Esophagus squamous epithelium (tissue), 5 donors: ENCODE results near the gene SRGAP1. TPM values are rescaled to one million over a fixed set of nuclear protein-coding genes. Genes with fewer than 3 reads are reported as not detected.

ENCODE experiments used
- DNase-seq: peaks from one replicate; lab custom pipeline; 2025; lab: John Stamatoyannopoulos, UW
- H3K27ac ChIP-seq, 4 donors: fragments of 200-600 bp; sonication (generic); one replicate each; pipeline ENCODE4 v1.5.1; 2016 to 2019; ENCODE audit warnings: mild to moderate bottlenecking in 1 of 4
- H3K27me3 ChIP-seq, 4 donors: fragments of 200-600 bp; sonication (generic); 1 replicate in 3 of 4; 2 replicates in 1 of 4; pipeline versions ENCODE4 v1.5.1 to v1.6.0; 2017 to 2021; ENCODE audit warnings: antibody characterized with exemption in 1 of 4
- H3K36me3 ChIP-seq, 3 donors: fragments of 200-600 bp; sonication (generic); one replicate each; pipeline ENCODE4 v1.5.1; 2016 to 2019
- H3K4me1 ChIP-seq, 3 donors: fragments of 200-600 bp; sonication (generic); one replicate each; pipeline ENCODE4 v1.5.1; 2017 to 2019
- H3K4me3 ChIP-seq, 4 donors: fragments of 200-600 bp; sonication (generic); 1 replicate in 3 of 4; 2 replicates in 1 of 4; pipeline ENCODE4 v1.5.1; 2016 to 2019; ENCODE audit warnings: mild to moderate bottlenecking in 2 of 4, moderate library complexity in 1 of 4
- H3K9me3 ChIP-seq, 3 donors: fragments of 200-600 bp; sonication (generic); one replicate each; pipeline ENCODE4 v1.5.1; 2016 to 2019
- POLR2A ChIP-seq, 4 donors: fragments of 450-650 bp; IDR thresholded peaks; one replicate each; pipeline ENCODE4 v1.6.1; 2017; ENCODE audit warnings: antibody characterized with exemption in 4 of 4, mild to moderate bottlenecking in 4 of 4, moderate library complexity in 3 of 4
- WGBS, 2 donors: methylation state at CpG; one replicate each; pipeline ENCODE4 v1.1.5; 2018; 5-methylcytosine and 5-hydroxymethylcytosine counted together
- intact Hi-C: fragments of 100-400 bp; cut with DNase I; formaldehyde crosslinking; loops from one replicate; pipeline ENCODE4 v1.15.0; 2022
- total RNA-seq, 4 donors: library from RNA; depleted of rRNA; stranded (reverse); fragments of >200 nt; gene quantifications; one replicate each; pipeline ENCODE4 v1.1.0, GENCODE V29; 2016
- TF ChIP-seq, protein P1 (sequence below), 6 experiments: fragments of 450-650 bp in 4 of 6; fragments of 200-600 bp in 2 of 6; sonication (generic) in 2 of 6; IDR thresholded peaks; one replicate each; pipeline ENCODE4 v1.5.1; 2016 to 2019; ENCODE audit warnings: antibody characterized with exemption in 6 of 6, mild to moderate bottlenecking in 4 of 6, moderate library complexity in 4 of 6
- donor health status: DM: yes; HTN: yes; CAD: no.

SRGAP1 gene
- total RNA-seq, 4 donors from 2014 or later: 2.0 to 5.3 (median 3.6) TPM

DNA sequence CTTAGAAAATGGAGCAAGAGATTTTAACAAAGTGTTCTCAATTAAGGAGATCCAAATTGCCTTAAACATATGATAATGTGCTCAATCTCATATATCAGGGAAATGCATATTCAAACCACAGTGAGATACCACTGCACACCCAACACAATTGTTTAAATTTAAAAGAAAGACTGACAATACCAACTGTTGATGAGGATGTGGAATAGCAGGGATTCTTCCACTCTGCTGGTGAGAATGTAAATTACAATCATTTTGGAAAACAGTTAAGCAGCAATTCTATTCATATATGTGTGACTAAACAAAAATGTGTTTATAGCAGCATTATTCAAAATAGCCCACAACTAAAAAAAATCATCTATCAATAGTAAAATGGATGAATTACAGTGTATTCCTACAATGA lies 233.4 kb downstream of the SRGAP1 start:
- TF ChIP-seq, protein P1, sequence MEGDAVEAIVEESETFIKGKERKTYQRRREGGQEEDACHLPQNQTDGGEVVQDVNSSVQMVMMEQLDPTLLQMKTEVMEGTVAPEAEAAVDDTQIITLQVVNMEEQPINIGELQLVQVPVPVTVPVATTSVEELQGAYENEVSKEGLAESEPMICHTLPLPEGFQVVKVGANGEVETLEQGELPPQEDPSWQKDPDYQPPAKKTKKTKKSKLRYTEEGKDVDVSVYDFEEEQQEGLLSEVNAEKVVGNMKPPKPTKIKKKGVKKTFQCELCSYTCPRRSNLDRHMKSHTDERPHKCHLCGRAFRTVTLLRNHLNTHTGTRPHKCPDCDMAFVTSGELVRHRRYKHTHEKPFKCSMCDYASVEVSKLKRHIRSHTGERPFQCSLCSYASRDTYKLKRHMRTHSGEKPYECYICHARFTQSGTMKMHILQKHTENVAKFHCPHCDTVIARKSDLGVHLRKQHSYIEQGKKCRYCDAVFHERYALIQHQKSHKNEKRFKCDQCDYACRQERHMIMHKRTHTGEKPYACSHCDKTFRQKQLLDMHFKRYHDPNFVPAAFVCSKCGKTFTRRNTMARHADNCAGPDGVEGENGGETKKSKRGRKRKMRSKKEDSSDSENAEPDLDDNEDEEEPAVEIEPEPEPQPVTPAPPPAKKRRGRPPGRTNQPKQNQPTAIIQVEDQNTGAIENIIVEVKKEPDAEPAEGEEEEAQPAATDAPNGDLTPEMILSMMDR (IDR thresholded peaks at IDR 0.05): peak in 4 of 6 experiments; percentile 21 to 56 (median 34)
- no peak for TF ChIP-seq POLR2A (IDR thresholded peaks at IDR 0.05)
- Histone ChIP-seq H3K4me3 (no peak overlapping the region), H3K27ac (no peak overlapping the region), H3K27me3 (no peaks in the 10 kb centered on the region), H3K9me3 (no peaks in the 10 kb centered on the region), H3K36me3 (peaks cover 0 to 7% (median 0%) of the 10 kb centered on the region in 3 donors), H3K4me1 (peaks cover 4 to 31% (median 13%) of the 10 kb centered on the region in 3 donors)
- DNase-seq: no peak
- intact Hi-C loops: no loop called here

DNA sequence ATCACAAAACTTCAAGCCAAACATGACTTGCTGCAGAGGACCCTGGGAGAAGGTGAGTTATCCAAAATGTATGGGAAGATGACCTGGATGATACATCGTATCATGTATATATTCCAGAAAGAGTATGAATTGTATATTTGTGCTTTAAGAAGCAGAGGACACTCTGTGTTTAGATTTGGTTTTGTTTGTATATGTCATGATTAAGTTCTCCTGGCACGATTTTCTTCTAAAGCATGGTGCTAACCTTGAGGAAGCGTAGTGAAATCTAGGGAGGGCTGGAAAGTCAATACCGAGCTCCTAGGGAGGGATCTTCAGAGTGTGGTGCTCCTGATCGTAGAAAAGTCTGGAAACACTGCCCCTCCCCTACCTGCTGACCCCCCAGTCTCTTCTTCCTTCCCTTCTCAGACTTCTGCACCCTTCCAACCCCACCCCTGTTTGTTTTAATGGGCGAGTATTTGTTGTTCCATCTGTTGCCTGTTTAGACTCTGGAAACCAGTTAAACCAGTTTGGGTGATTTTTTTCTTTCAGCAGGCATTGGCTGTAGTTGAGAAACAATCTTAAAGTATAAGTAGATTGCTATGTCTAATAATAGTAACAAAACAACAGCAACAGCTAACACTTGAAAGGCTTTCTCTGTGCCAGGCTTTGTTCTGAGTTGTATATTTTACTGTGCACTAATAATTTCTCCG lies 236.0 kb downstream of the SRGAP1 start:
- intact Hi-C loops: no loop called here
- no peak overlapping the region for H3K4me3 ChIP-seq
- no peaks in the 10 kb centered on the region for H3K9me3 ChIP-seq
- no peak for DNase-seq
- H3K27ac ChIP-seq: peak overlapping the region in 3 of 4 donors; percentile 56 to 70 (median 57)
- peaks cover 0 to 7% (median 0%) of the 10 kb centered on the region in 3 donors for H3K36me3 ChIP-seq
- TF ChIP-seq, protein P1 (IDR thresholded peaks at IDR 0.05): no peak
- no peak for TF ChIP-seq POLR2A (IDR thresholded peaks at IDR 0.05)
- WGBS, 2 donors: 38 to 41% methylated on average over 7 of the region's 7 CpGs
- H3K4me1 ChIP-seq: peaks cover 7 to 47% (median 17%) of the 10 kb centered on the region in 3 donors
- no peaks in the 10 kb centered on the region for H3K27me3 ChIP-seq

DNA sequence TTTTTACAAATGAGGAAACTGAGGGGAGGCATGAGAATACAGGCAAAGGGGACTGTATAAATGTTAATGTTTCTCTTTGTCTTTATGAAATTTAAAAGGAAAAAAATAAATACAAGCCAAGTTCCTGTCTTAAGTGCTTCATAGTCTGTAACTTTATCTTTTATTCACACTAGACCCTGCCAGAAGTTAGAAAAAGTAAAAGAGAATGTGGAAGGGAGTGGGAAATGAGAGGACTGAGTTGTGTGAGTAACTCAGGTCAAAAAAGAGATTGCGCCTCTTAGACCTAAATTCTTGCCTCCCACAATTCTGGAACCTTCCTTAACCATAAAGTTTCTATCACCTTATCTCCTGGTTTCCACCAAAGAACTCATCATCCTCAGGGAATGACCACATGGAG lies 236.5 kb downstream of the SRGAP1 start:
- Histone ChIP-seq H3K27me3 (no peaks in the 10 kb centered on the region), H3K36me3 (peaks cover 0 to 7% (median 0%) of the 10 kb centered on the region in 3 donors), H3K9me3 (no peaks in the 10 kb centered on the region), H3K4me1 (peaks cover 7 to 52% (median 17%) of the 10 kb centered on the region in 3 donors), H3K4me3 (no peak overlapping the region), H3K27ac (peak overlapping the region in 3 of 4 donors; percentile 18 to 70 (median 57))
- no peak for TF ChIP-seq POLR2A (IDR thresholded peaks at IDR 0.05)
- TF ChIP-seq, protein P1 (IDR thresholded peaks at IDR 0.05): peak in 1 of 6 experiments; percentile 7
- intact Hi-C loops: no loop called here
- DNase-seq: no peak
- 75 to 95% methylated on average over 1 of the region's 1 CpG for WGBS, 2 donors

DNA sequence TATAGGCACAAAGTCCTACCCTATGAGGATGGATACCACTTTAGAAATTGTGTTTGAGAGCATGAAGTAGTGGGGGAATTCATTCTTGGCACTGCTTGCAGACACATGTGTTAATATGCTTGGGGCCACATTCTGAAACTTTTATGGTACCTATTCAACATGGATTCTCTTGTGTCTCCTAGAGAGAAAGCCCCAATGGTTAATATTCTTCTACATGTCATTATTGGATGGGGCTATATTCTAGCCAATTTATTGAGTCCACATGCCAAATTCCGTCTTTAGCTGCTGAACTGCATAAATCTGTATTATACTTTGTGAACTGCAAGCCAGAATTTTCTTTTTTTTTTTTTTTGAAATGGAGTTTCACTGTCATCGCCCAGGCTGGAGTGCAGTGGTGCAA lies 237.6 kb downstream of the SRGAP1 start:
- H3K27ac ChIP-seq: peak overlapping the region in 3 of 4 donors; percentile 57 to 77 (median 67)
- intact Hi-C loops: no loop called here
- H3K4me3 ChIP-seq: no peak overlapping the region
- H3K9me3 ChIP-seq: no peaks in the 10 kb centered on the region
- peaks cover 0 to 7% (median 0%) of the 10 kb centered on the region in 3 donors for H3K36me3 ChIP-seq
- TF ChIP-seq, protein P1 (IDR thresholded peaks at IDR 0.05): no peak
- TF ChIP-seq POLR2A (IDR thresholded peaks at IDR 0.05): no peak
- peaks cover 7 to 63% (median 17%) of the 10 kb centered on the region in 3 donors for H3K4me1 ChIP-seq
- no peaks in the 10 kb centered on the region for H3K27me3 ChIP-seq
- WGBS, 2 donors: 69 to 77% methylated on average over 2 of the region's 2 CpGs
- no peak for DNase-seq

DNA sequence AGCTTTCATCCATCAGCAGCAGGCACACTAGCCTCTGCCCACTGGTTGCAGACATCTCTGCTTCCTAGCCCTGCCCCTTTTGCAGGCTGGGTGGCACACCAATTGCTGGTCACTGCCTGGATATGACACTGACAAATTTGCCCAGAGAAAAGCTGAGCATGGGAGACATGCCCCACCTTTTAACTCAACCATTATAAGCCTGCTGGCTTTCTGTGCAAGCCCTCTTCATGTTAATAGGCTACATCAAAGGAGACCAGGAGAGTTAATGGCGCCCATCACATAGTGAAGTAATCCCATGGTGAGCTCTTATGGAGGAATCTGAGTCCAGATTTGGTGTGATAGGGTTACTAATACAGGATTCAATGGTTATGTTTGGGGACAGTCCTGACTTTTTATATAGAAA lies 238.4 kb downstream of the SRGAP1 start:
- H3K36me3 ChIP-seq: peaks cover 0 to 7% (median 0%) of the 10 kb centered on the region in 3 donors
- TF ChIP-seq POLR2A (IDR thresholded peaks at IDR 0.05): no peak
- TF ChIP-seq, protein P1 (IDR thresholded peaks at IDR 0.05): no peak
- WGBS, 2 donors: 57% methylated on average over 1 of the region's 1 CpG; no CpG with 5 or more reads in 1 of the 2 donors
- intact Hi-C loops: no loop called here
- no peak for DNase-seq
- no peaks in the 10 kb centered on the region for H3K27me3 ChIP-seq
- peaks cover 9 to 71% (median 17%) of the 10 kb centered on the region in 3 donors for H3K4me1 ChIP-seq
- H3K4me3 ChIP-seq: peak overlapping the region in 1 of 4 donors; percentile 5
- no peaks in the 10 kb centered on the region for H3K9me3 ChIP-seq
- H3K27ac ChIP-seq: peak overlapping the region; percentile 50 to 77 (median 62)
